Skeletal muscle tissue (tissue), 4 donors: ENCODE results near the gene CXCR2. TPM values are rescaled to one million over a fixed set of nuclear protein-coding genes. Genes with fewer than 3 reads are reported as not detected.
"Not testable (repeated sequence)": the region's sequence is repeated elsewhere in the genome, so short reads cannot be mapped to it uniquely, and the experiment has no call there.

Experiments used
- H3K27ac ChIP-seq: one replicate; pipeline ENCODE4 v1.7.0; 2013; ENCODE audit warnings: mild to moderate bottlenecking, low read depth, low read length, inconsistent platforms
- H3K27me3 ChIP-seq, 3 donors: one replicate each; pipeline ENCODE4 v1.7.0; 2013; ENCODE audit warnings: low read length in 3 of 3; ENCODE audit not compliant: control insufficient read depth in 3 of 3, insufficient read depth in 3 of 3
- H3K36me3 ChIP-seq, 3 donors: one replicate each; pipeline ENCODE4 v1.7.0; 2013; ENCODE audit warnings: low read length in 3 of 3; ENCODE audit not compliant: control insufficient read depth in 3 of 3, insufficient read depth in 3 of 3
- H3K4me1 ChIP-seq, 3 donors: one replicate each; pipeline ENCODE4 v1.7.0; 2013; ENCODE audit warnings: low read length in 3 of 3, mild to moderate bottlenecking in 3 of 3; ENCODE audit not compliant: control insufficient read depth in 3 of 3, insufficient read depth in 3 of 3
- H3K4me3 ChIP-seq, 3 donors: one replicate each; pipeline ENCODE4 v1.7.0; 2013; ENCODE audit warnings: low read length in 3 of 3
- H3K9ac ChIP-seq, 3 donors: one replicate each; pipeline ENCODE4 v1.7.0; 2013; ENCODE audit warnings: low read length in 3 of 3, mild to moderate bottlenecking in 3 of 3, moderate library complexity in 2 of 3, low read depth in 1 of 3
- H3K9me3 ChIP-seq, 3 donors: one replicate each; pipeline ENCODE4 v1.7.0; 2013; ENCODE audit warnings: low read length in 3 of 3; ENCODE audit not compliant: control insufficient read depth in 3 of 3
- total RNA-seq: library from RNA; depleted of rRNA; stranded (reverse); fragments of >200 nt; gene quantifications from one replicate; pipeline ENCODE4 v1.2.3, GENCODE V29; 2014
- donor health status: Osteomylitis.

Gene CXCR2
- total RNA-seq, 1 donor from 2014 or later: under 0.01 TPM

DNA sequence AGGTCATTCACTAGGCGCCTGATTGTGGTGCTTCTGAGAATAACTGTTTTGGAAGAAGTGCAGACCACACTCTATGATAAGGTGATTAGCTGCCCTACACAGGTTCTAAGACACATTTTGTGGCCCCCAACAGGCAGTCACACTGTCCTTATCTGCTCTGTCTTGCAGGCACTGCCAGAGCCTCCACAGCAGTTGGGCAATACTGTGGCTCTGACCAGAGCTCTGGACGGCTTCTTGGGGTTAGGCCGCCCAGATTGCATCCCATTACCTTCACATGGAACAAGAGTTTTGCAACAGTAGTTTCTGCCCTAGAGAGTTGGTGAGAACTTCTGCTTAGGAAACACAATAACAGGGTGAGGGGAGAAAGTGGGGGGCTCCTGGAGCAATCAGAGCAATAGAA lies 34.1 kb upstream of the CXCR2 start:
- Histone ChIP-seq H3K4me1 (no peaks in the 10 kb centered on the region), H3K27ac (no peak overlapping the region), H3K27me3 (peaks cover 0 to 12% (median 3%) of the 10 kb centered on the region in 3 donors), H3K36me3 (no peaks in the 10 kb centered on the region), H3K9ac (no peak overlapping the region), H3K4me3 (no peak overlapping the region), H3K9me3 (peaks cover 0 to 2% (median 0%) of the 10 kb centered on the region in 3 donors)

DNA sequence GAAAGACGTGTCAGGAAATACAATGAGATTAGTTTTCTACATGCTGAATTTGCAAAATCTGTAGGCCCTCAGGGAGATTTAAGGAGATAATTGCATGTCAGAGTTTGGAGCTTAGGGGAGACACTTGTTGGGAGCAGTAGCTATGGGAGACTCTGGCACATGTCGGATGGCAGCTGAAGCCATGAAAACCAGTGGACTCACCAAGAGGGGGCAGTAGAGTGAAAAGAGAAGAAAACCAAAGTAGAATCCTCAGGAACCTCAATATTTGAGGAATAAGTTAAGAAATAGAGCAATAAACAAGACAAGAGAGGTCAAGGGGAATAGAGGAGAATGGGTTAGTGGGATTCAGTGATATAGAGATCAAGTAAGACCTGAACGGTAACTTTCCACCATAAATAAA lies 31.9 kb upstream of the CXCR2 start:
- no peaks in the 10 kb centered on the region for H3K4me1 ChIP-seq
- no peaks in the 10 kb centered on the region for H3K9me3 ChIP-seq
- H3K4me3 ChIP-seq: no peak overlapping the region
- peaks cover 0 to 12% (median 3%) of the 10 kb centered on the region in 3 donors for H3K27me3 ChIP-seq
- H3K27ac ChIP-seq: no peak overlapping the region
- no peak overlapping the region for H3K9ac ChIP-seq
- H3K36me3 ChIP-seq: no peaks in the 10 kb centered on the region

DNA sequence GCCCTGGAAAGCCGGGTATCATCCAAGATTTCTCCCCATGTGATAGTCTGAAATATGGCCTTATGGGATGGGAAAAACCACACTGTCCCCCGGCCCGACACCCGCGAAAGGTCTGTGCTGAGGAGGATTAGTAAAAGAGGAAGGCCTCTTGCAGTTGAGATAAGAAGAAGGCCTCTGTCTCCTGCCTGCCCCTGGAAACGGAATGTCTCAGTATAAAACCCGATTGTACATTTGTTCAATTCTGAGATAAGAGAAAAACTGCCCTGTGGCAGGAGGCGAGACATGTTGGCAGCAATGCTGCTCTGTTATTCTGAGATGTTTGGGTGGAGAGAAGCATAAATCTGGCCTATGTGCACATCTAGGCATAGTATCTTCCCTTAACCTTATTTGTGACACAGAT lies 30.0 kb upstream of the CXCR2 start:
- no peak overlapping the region for H3K9ac ChIP-seq
- no peaks in the 10 kb centered on the region for H3K9me3 ChIP-seq
- H3K4me3 ChIP-seq: no peak overlapping the region
- H3K4me1 ChIP-seq: no peaks in the 10 kb centered on the region
- H3K27ac ChIP-seq: no peak overlapping the region
- H3K36me3 ChIP-seq: no peaks in the 10 kb centered on the region
- peaks cover 0 to 6% (median 3%) of the 10 kb centered on the region in 3 donors for H3K27me3 ChIP-seq

DNA sequence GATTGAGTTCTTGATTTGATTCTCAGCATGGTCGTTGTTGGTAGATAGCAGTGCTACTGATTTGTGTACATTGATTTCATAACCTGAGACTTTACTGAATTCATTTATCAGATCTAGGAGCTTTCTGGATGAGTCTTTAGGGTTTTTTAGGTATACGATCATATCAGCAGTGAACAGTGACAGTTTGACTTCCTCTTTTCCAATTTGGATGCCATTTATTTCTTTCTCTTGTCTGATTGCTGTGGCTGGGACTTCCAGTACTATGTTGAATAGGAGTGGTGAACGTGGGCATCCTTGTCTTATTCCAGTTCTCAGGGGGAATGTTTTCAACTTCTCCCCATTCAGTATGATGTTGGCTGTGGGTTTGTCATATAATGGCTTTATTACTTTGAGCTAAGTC lies 27.9 kb upstream of the CXCR2 start:
- peaks cover 0 to 4% (median 0%) of the 10 kb centered on the region in 3 donors for H3K27me3 ChIP-seq
- no peak overlapping the region for H3K9ac ChIP-seq
- H3K36me3 ChIP-seq: no peaks in the 10 kb centered on the region
- no peaks in the 10 kb centered on the region for H3K4me1 ChIP-seq
- no peak overlapping the region for H3K27ac ChIP-seq
- H3K4me3 ChIP-seq: no peak overlapping the region
- no peaks in the 10 kb centered on the region for H3K9me3 ChIP-seq

DNA sequence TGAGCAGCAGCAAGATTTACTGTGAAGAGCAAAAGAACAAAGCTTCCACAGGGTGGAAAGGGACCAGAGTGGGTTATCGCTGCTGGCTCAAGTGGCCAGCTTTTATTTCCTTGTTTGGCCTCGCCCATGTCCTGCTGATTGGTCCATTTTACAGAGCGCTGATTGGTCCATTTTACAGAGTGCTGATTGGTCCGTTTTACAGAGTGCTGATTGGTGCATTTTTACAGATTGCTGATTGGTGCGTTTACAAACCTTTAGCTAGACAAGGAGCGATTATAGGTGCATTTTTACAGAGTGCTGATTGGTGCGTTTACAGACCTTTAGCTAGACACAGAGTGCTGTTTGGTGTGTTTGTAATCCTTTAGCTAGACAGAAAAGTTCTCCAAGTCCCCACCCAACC lies 17.0 kb upstream of the CXCR2 start:
- H3K9me3 ChIP-seq, H3K27me3 ChIP-seq, H3K4me1 ChIP-seq, H3K4me3 ChIP-seq, H3K36me3 ChIP-seq, H3K27ac ChIP-seq, H3K9ac ChIP-seq: not testable (repeated sequence)

DNA sequence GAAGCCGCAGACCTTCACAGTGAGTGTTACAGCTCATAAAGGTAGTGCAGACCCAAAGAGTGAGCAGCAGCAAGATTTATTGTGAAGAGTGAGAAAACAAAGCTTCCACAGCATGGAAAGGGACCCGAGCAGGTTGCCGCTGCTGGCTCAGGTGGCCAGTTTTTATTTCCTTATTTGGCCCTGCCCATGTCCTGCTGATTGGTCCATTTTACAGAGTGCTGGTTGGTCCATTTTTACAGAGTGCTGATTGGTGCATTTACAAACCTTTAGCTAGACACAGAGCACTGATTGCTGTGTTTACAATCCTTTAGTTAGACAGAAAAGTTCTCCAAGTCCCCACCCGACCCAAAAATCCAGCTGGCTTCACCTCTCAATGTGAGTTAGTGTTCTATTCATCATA lies 4.0 kb upstream of the CXCR2 start:
- not testable (repeated sequence) for H3K27ac ChIP-seq, H3K9me3 ChIP-seq, H3K9ac ChIP-seq, H3K36me3 ChIP-seq, H3K4me1 ChIP-seq, H3K4me3 ChIP-seq
- H3K27me3 ChIP-seq: peaks cover 0 to 16% (median 0%) of the 10 kb centered on the region in 3 donors

DNA sequence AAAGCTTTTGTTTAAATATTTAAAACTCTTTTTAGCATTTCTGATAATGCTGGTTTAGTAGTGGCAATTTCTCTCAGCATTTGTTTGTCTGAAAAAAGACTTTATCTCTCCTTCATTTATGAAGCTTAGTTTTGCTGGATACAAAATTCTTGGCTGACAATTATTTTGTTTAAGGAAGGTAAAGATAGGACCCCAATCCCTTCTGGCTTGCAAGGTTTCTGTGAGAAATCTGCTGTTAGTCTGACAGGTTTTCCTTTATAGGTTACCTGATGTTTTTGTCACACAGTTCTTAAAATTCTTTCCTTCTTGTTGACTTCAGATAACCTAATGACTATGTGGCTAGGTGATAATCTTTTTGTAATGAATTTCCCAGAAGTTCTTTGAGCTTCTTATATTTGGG lies 3.5 kb upstream of the CXCR2 start:
- not testable (repeated sequence) for H3K9me3 ChIP-seq, H3K27ac ChIP-seq, H3K9ac ChIP-seq, H3K4me3 ChIP-seq, H3K36me3 ChIP-seq, H3K4me1 ChIP-seq
- H3K27me3 ChIP-seq: peaks cover 0 to 16% (median 1%) of the 10 kb centered on the region in 3 donors

DNA sequence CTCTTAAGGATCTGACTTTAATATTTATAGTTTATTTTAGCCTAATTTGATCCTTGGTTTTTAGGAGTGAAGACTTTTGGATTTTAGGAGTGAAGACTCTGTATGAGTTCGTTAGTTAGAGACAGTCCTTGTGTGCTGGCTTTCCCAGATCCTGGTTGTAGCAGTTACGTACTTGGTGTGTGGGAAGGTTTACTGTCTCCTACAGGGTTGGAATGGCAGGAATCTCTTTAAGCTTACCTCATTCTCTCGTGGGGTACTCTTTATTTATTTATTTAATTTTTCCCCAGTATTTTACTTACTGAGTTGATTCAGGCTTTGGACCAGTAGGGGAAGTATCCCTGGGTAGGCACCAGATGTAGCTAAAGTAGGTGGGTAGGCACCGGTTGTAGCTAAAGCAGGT lies 1.8 kb upstream of the CXCR2 start:
- H3K9me3 ChIP-seq: no peaks in the 10 kb centered on the region
- H3K36me3 ChIP-seq: no peaks in the 10 kb centered on the region
- no peaks in the 10 kb centered on the region for H3K4me1 ChIP-seq
- H3K27me3 ChIP-seq: peaks cover 0 to 16% (median 4%) of the 10 kb centered on the region in 3 donors
- H3K4me3 ChIP-seq: no peak overlapping the region
- H3K27ac ChIP-seq: no peak overlapping the region
- no peak overlapping the region for H3K9ac ChIP-seq

DNA sequence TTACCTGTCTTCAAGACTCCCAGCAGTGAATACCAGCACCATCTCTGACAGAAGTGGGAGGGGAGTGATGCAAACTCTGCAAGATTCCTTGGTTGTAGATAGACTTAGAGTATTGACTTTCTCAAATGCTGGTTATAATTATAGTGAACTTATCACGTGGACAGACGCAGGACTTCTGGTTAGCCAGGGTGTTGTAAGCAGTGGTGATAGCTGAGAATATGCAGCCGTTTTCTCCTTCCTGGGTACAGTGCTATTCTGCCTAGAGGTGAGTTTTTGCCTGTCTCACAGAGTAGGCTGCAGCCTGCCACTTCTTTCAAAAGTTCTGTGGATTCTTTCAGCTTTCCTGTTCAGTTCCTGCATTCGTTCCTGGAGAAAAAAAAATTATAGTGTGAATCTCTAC lies 733 bp upstream of the CXCR2 start:
- no peaks in the 10 kb centered on the region for H3K9me3 ChIP-seq
- H3K27me3 ChIP-seq: peaks cover 0 to 18% (median 4%) of the 10 kb centered on the region in 3 donors
- H3K4me3 ChIP-seq: no peak overlapping the region
- no peak overlapping the region for H3K9ac ChIP-seq
- H3K36me3 ChIP-seq: no peaks in the 10 kb centered on the region
- H3K27ac ChIP-seq: no peak overlapping the region
- no peaks in the 10 kb centered on the region for H3K4me1 ChIP-seq

DNA sequence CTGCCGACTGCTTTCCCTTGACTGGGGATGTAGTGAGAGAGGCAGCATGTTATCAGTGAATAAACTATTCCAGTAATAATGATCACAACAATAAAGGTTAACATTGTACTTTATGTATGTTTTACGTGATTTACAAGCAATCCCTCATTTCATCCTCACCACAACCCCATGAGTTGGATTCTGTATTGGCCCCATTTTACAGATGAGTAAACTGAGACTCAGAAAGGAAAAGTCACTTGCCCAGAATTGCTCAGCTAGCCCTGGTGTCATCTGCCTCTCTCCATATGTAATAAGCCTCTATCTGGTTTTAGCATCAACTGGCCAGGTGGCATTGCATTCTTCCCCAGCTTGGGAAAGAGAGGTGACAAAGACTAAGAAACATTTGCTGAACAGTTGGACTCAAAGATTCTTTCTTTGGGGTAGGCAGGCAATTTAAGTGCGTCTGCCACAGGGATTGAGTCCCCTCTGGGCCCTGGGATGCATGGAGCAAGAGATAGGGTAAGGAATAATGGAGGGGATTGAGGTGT lies 2.2 kb downstream of the CXCR2 start:
- no peaks in the 10 kb centered on the region for H3K36me3 ChIP-seq
- H3K9me3 ChIP-seq: no peaks in the 10 kb centered on the region
- H3K27ac ChIP-seq: no peak overlapping the region
- no peak overlapping the region for H3K9ac ChIP-seq
- no peak overlapping the region for H3K4me3 ChIP-seq
- peaks cover 0 to 18% (median 4%) of the 10 kb centered on the region in 3 donors for H3K27me3 ChIP-seq
- no peaks in the 10 kb centered on the region for H3K4me1 ChIP-seq
